CD4-positive, alpha-beta T cell treated with Interleukin-6 at 100 ng/mL for 8 hours (primary cell): ENCODE data around the gene RPUSD1.
A peak's percentile ranks its signal among the peaks of the same experiment; 100 is the strongest.

Experiments used
- DNase-seq: peaks from one replicate; pipeline ENCODE4 v3.0.0-alpha.2; 2020; ENCODE audit warnings: mixed read lengths, low spot score

RPUSD1 gene

DNA sequence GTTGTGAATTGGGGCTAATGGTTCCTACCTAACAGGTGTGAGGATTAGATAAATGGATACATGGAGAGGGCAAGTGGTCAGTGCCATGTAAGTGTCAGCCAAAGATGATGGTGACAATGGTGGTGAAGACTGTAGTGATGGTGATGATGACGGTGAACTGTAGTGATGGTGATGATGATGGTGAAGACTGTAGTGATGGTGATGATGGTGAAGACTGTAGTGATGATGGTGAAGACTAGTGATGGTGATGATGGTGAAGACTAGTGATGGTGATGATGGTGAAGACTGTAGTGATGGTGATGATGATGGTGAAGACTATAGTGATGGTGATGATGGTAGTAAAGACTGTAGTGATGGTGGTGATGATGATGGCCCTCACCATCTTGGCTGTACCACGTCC is 30.4 kb upstream of the RPUSD1 start:
- no peak for DNase-seq

DNA sequence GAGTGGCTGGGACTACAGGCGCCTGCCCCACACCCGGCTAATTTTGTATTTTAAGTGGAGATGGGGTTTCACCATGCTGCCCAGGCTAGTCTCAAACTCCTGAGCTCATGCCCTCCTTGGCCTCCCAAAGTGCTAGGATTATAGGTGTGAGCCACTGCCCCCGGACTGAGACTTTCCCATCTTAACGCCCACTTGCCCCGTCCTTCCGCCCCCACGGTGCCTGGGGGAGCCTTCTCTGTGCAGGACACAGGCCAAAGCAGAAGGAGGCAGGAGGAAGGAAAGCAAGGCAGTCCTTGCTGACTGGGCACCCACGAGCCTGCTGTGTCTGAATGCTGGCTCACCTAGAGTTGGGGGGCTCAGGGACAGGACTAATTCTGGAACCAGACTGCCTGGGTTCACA is 30.0 kb upstream of the RPUSD1 start:
- no peak for DNase-seq

DNA sequence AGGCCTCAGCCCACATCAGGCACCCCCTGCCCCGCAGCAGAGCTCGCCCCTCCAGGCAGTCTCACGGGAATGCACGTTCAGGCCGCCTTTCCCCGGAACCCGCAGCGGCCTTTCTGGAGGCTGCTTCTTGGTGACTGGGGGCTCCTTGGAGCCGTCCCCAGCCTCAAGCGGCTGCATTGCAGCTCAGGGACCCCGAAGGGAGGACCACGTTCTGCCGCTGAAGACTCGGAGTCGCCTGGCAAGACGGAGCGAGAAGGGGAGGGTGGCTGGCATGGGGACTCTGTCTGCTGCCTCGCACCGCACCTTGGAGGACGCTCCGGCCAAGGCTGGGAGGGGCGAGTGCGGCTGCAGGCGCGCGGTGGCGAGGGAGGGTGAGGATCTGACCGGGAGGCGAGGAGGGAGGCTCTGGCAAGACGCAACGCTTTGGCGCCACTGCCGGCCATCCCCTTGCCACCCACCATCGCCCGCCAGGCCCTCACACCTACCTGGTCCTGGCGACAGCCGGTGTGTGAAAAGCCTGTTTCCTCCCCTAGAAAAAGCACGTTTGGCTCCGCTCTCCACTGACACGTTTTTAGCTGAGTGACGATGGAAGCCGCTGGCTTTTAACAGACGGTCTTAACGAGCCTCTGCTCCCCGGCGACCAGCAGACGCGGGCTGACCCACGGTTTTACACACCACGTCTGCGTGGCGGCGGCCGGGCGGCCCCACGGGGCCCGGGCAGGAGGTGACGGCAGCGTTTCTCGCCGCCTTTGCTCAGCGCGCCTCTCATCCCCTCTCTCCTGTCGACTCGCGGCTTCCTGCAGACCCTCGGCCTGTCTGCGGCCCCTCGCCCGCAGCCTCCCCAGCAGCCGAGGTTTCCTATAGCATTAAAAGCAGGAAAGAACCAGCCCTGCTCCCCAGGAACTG is 29.1 kb upstream of the RPUSD1 start:
- DNase-seq = no peak

DNA sequence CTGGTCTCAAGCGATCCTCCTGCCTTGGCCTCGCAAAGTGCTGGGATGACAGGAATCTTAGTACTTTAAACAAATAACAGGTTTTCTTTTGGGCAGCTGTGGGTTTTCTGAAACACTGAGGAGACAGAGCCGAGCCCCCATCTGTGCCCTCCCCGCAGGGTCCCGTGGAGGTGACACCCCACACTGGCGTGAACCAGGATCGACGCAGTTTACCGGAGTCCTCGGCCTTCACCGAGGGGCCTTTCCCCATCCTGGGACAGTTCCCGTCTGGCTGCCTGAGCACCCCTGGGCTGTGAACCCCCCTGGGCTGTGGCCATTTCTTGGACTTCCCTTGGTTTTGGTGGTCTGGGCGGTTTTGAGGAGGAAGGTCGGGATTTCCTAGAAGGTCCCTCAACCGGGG is 27.7 kb upstream of the RPUSD1 start:
- no peak for DNase-seq

DNA sequence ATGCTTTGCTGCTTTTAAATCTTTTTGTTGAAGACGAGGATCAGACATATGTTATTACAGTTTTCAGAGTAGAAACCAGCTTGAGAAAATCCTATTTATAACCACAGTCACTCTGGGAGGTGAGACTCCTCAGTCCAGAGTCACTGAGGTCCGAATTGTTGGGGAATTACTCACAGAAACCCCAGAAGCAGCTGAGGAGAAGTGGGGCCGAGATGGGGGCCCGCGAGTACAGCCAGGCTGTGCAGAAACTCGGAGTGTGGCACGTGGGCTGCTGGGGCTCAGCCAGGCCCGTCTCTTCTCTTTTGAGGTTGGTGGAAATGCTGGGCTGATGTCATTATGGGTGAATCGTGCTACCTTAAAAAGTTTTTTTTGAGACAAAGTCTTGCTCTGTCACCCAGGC is 26.8 kb upstream of the RPUSD1 start:
- DNase-seq = no peak

DNA sequence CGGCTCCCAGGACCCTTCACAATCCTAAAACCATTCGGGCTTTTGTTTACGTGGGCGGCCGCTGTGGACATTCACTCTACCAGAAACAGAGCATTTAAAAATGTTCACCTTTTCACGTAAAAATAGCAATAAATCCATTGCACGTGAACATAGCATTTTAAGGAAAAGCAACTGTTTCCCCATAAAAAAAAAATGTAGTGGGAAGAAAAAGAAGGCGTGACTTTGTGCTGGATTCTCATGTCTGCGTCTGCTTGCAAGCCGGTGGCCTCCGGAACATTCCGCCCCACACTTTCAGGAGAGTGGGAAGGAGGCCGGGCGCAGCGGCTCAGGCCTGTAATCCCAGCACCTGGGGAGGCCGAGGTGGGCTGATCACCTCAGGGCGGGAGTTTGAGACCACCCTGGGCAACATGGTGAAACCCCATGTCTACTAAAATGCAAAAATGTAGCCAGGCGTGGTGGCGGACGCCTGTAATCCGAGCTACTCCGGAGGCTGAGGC is 25.8 kb upstream of the RPUSD1 start:
- no peak for DNase-seq

DNA sequence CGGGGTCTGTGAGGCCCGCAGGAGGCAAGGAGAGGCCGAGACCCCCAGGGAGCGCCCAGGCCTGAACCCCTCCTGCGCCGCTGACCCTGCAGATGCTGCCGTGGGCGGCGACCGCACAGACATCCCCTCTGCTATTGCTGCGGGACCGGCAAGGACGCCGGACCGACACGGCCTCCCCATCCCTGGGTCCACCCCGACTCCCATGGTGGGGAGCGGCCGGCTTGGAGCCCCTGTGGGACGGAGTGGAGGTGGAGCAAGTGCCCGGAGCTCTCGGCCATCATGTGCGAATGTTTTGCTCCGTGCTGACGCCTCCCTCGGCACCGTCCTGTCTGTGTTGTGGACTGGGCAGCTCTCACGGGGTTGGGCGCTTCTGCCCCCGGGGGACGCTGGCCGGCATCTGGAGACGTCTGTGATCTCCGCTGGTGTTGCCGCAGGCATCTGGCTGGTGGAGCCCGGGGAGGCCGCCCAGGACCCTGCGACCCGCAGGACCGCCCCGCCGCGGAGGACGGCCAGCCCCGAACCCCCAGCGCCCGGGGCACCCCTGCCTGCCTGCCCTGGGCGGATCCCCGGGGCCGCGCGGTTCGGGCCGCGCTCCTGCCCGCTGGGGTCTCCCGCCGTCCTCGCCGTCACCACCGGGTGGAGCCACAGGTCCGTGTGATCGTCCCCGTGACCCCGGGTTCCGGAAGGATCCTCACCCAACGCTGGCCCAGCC is 25.2 kb upstream of the RPUSD1 start:
- DNase-seq = peak; percentile 34

DNA sequence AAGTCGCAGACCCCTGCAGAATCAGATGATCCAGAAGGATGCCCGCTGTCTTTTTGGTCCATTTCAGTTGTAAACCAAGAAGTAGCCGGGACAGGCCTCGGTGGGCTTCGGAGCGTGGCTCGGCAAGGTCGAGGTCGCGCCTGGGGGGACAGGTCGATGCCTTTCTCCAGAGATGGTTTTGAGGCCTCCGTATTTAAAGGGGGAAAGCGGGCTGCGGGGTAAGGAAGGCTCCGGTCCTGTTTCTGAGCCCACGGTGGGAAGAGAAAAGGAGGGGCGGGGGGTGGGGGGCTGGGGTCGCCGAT is 19.9 kb upstream of the RPUSD1 start:
- no peak for DNase-seq

DNA sequence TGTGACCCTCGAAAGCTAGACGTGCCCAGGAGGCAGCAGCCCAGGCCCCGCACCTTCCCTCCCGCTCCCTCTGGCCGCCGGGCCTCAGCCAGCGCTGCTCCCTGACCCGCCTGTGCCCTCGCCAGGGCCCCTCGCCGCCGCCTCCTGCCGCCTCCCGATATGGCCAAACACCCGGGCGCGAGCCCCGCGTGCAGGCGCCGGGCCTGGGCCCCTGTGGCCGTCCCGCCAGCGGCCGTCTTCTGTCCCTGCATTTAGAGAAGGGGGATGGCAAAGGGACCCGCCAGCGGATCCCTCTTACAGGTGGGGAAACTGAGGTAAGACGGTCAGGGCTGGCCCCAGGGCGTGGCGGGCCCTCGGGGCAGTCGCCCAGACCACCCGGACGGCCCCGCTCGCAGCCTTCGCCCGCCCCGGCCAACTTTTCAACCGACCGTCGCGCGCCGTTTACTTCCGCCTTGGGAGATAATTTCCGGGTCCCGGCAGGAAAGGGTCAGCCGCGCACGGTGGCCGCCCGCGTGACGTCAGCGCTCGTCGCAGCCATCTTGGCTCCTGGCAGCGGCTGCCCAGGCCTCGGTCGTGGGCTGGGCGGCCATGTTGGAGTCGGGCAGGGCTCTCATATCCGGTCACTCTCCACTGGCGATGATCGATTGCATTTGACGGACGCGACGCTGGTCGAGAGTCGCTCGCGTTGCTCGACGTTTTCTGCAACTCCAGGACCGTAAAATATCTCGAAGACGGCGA is 19.3 kb upstream of the RPUSD1 start:
- DNase-seq = peak; percentile 82

DNA sequence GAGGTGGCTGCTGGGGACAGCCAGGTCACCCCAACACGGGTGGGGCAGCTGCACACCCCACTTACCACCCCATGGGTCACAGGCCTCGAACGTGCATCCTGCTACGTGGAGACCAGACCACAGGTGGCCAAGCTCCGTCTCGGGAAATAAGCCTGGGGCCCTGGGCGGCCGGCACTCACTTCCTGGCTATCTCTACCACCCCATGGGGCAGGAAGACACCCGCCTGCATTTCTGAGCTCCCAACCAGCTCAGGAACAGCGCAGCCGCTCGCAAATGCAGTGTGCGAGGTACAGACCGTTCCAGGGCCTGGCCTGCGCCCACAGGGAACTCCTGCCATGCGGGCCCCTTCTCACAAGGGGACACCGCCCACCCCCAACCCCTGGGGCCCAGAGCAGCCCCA is 17.3 kb upstream of the RPUSD1 start:
- DNase-seq = no peak

DNA sequence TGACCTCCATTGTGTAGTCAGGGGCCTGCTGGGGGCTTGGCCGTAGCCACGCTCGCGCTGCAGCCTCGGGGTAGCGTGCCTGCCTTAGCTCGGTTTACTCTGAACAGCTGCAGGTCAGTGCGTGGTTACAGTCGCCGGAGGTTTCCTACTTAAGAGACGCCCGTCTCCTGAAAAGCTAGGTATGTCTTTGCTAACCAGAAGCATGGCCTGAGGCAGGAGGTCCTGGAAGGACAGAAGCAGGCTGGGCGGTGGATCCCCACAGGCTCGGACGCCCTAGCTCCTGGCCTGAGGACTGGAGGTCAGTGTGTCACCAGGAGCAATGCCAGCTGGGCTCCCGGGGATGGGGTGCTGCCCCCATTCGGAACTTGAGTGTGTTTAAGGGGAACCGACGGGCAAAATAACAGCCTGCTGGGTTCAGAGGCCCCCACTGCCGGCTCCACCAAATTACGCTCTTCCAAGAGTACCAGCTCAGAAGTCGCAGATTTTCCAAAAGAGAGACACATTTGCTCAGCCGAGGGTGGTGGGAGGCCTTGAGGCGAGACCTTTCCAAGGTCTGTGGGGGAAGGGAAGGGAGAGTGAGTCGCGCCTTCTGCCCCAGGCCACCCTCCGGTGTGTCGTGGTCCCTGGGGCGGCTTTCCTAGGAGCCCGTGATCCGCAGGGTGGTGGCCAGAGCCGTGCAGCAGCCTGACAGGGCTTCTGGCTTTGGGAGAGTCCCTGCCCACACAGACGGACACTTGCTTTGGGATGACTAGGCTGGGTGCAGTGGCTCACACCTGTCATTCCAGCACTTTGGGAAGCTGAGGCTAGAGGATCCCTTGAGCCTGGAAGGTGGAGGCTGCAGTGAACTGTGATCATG is 16.2 kb upstream of the RPUSD1 start:
- DNase-seq = no peak

DNA sequence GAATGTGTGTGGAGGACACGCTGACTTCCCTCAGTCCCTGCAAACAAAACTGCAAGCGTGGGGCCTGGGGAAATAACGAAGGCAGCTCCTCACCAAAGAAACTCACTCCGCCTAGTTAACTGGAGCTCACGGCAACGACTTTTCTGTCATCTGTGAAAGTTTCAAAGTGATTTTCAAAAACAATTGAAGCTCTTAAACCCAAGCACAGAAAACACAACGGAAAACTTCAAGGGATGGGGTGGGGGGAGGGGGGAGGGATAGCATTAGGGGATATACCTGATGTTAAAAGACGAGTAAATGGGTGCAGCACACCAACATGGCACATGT is 15.5 kb upstream of the RPUSD1 start:
- no peak for DNase-seq

DNA sequence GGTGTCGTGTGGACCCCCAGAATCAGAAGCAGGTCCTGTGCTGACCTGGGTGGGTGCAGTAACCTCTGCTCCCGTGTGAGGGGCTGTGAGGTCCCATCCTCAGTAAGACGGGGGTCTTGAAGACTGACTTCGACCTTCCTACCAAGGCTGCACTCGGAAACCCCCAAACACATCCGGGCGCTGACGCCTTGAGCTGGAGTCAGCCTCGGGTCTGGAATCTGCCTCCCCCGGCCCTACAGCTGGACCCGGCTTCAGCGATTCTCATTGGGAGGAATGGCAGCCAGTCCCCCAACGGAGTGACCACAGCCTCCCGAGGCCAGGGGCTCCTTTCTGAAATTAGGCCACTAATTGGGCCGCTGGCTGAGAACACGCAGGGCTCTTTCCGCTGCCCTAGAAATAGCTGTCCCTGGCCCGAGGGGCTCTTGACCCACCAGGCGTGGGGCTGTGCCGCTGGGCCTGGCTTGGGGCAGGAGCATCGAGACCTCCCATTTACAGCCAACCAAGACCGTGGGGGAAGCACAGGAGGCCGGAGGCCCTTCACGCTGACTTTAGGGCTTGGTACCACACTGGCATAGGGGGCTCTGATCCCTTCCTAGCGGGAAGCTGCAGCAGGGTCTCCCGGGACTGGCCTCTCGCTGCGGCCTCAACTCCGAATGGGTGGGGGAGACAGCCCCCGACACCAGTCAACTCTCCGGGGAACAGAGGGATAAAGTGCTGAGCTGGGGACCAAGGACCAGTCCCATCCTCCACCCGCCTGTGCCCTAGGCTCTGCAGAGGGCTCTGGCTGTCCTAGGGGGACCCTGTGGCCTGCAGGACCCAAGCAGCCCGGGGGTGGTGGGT is 15.0 kb upstream of the RPUSD1 start:
- no peak for DNase-seq

DNA sequence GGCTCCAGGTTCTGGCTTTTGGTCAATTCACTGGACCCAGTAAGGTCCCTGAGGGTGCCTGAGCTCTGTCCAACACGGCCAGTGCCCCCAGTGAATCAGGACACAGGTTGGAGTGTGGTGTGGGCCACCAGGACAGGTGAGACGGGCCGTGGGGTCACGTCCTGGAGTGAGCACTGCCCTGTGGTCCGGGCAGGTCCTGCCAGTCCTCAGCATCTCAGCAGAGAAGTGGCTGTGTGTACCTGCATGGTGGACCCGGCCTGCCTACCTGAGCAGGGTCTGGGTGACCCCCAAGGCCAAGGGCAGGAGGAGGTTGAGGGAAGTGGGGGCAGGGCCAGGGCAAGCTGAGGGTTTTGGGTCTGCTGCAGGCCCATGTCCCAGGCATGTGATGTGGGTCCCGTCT is 14.3 kb upstream of the RPUSD1 start:
- no peak for DNase-seq

DNA sequence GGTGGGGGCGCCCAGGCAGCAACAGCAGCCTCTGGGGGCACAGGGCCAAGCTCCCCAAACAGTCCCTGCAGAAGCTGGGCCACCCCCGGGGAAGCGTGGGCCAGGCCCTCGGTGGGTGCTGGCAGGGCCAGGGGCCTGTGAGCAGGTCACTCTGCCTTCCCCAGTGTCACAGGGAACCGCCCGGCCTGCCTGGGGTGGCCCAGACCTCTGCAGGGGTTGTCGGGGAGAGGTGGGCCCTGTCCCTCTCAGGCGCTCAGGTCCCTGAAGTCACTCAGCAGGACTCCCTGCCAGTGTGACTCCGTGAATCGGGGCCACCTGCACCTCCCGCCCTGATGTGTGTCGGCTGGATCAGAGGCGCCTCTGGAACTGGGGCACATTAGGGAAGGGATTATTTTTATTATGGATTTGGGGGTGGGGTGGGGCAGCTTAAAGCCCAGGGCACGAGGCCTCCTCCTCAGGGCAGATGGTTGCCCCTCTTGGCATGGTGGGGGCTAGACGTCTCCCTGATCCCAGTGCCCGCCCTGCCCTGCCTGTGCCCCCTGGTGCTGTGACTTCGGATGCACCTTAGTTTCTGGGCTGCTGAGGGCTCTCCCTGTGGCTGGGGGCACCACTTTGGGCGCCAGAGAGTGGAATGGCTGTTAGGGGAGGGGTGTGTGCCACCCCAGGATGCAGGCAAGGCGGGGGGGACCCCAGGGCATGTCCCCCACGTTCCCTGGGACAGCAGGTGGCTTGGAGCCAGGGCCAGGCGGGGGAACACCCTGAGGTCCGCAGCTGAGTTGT is 13.6 kb upstream of the RPUSD1 start:
- DNase-seq = no peak

DNA sequence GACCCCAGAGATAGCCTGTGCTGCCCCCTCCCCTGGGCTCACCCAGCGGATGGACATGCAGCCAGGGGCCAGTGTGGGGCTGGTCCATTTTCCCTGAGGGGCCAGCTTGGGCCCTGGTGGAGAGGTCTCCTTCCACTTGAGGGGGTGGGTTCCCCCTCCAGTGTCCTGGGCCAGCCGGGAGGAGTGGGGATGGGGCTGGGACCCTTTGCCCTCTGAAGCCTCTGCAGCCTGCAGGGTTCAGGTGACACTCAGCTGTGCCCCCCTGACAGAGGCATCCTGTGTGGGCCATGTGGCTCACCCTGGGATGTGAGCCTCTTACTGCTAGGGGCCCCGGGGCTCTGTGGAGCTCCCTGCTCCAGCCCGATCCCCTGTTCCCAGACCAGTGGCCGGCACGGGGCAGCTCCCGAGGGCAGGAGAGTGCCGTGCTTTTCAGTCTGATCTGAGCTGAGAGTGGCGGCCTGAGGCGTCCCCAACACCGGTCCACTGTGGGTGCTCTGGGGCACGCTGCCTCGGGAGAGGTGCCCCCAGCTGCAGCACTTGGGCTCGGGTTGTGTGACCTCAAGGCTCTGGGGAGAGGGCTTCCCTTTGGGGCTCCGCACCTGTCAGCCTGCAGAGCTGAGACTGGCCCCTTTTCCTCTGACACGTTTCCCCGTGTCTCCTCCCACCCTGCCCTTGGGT is 12.8 kb upstream of the RPUSD1 start:
- no peak for DNase-seq

DNA sequence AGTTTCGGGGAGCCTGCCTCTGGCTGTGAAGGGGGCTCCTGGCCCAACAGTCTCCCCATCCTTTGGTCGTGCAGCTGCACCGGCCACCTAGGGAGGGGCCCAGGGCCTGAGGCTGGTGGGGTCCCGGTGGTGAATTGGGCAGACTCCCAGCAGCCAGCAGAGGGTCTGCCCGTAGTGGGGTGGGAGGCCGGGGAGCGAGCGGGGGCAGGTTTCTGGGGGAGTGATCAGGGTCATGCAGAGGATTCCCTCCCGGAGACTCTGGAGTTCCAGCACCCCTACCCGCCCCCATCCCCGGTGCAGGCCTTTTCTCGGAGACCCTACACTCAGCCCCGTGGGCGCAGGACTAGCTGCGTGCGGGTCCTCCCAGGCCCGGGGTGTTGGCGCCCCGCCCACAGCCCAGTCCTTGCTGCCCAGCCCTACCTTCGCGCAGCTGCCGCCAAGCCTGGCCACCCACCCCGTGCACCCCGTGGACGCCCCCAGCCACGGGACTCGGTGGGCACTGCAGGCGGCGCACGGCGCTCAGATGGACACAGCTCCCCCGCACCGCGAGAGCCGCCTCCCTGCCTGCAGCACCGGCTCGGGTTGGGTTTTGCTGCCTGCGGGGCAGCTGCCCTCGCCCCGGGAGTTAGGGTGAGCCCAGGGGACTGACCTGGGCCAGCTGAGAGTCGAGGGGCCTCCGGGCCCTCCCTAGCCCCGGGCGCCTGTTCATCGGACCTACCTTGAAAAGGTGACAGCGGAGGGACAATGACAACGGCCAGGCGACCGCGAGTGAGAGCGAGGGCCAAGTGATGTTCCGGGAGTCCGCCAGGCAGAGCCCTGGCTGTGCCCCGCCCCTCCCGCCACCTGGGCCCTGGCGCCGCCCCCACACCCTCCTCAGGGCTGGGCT is 12.0 kb upstream of the RPUSD1 start, which contains the start of gene GNG13:
Gene GNG13, minus strand, starts transcription at position 787 of the 886 bp plus-strand sequence. CDS start 1,657 bp downstream, outside the sequence.
- DNase-seq = no peak

DNA sequence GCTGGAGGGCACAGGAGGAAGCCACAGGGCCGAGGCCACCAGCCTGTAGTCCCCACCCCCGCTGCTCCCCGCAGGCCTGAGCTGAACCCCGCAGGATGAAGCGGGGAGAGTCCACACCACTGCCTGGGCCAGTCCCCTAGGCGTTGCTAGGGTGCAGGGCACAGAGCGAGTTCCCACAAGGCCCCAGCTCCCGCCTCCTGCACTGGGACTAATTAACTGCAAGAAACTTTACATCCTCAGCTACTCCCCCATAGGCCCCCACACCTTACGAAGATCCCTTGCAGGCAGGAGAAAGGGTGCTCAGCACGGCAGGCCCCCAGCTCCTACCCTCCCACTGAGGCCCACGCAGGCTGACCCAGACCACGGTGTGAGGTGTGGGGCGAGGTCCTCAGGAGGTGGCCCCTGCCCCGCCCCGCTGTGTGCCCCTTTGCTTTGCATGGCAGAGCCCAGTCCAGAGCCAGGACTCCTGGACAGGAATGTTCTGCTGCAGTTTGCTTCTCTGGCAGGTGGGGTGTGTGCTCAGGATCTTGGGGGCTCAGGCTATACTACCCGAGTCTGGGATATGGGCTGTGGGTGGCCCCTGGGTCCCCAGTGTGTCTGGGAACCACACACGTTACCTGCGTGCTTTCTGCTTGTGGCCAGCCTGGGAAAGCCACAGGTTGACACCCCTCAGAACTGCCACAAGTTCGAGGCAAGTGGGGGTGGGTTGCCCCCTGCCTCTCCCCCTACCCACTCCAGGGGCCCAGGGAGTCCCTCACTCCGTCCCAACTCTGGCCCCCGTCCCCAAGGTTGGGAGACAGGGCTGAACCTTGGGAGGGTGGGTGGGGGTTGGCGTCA is 11.1 kb upstream of the RPUSD1 start:
- no peak for DNase-seq
